Measurements from ENCODE around the gene DTX3L. TPM values are rescaled to one million over a fixed set of nuclear protein-coding genes. Genes with fewer than 3 reads are reported as not detected.

Gene DTX3L
- total RNA-seq, 1 experiment from 2014 or later: 17.3 TPM

DNA sequence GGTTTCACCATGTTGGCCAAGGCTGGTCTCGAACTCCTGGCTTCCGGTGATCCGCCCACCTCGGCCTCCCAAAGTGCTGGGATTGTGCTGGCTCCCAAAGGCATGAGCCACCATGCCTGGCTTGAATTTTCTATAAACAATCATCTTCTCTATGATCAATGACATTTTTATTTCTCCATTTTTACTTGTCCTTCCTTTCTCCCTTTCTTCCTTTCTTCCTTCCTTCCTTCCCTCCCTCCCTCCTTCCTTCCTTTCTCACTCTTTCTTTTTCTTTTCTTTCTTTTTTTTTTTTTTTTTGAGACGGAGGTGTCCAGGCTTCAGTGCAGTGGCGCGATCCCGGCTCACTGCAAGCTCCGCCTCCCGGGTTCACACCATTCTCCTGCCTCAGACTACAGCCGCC is 40.8 kb upstream of the DTX3L start:
- Histone ChIP-seq H3K36me3 (ENCODE audit: control insufficient read depth, insufficient read depth, low read length) (no peaks in the 10 kb centered on the region), H3K9me3 (no peaks in the 10 kb centered on the region), H3K4me1 (no peaks in the 10 kb centered on the region), H3K27me3 (replicated peaks; ENCODE audit: control insufficient read depth, insufficient read depth, low read length) (no peaks in the 10 kb centered on the region), H3K4me3 (ENCODE audit: low read depth, low read length) (no peak overlapping the region)
- Mint-ChIP-seq H3K36me3 (ENCODE audit: insufficient read depth, unreplicated experiment) (no peaks in the 10 kb centered on the region), H3K27me3 (ENCODE audit: insufficient read depth, unreplicated experiment) (no peaks in the 10 kb centered on the region), H3K4me3 (ENCODE audit: unreplicated experiment) (no peak overlapping the region), H3K27ac (ENCODE audit: unreplicated experiment) (no peak overlapping the region), H3K9me3 (ENCODE audit: unreplicated experiment) (no peaks in the 10 kb centered on the region), H3K4me1 (ENCODE audit: low read depth, unreplicated experiment) (no peaks in the 10 kb centered on the region)
- intact Hi-C loops (cut with micrococcal nuclease; ENCODE audit: unreplicated experiment): no loop called here
- TF ChIP-seq, protein P1, sequence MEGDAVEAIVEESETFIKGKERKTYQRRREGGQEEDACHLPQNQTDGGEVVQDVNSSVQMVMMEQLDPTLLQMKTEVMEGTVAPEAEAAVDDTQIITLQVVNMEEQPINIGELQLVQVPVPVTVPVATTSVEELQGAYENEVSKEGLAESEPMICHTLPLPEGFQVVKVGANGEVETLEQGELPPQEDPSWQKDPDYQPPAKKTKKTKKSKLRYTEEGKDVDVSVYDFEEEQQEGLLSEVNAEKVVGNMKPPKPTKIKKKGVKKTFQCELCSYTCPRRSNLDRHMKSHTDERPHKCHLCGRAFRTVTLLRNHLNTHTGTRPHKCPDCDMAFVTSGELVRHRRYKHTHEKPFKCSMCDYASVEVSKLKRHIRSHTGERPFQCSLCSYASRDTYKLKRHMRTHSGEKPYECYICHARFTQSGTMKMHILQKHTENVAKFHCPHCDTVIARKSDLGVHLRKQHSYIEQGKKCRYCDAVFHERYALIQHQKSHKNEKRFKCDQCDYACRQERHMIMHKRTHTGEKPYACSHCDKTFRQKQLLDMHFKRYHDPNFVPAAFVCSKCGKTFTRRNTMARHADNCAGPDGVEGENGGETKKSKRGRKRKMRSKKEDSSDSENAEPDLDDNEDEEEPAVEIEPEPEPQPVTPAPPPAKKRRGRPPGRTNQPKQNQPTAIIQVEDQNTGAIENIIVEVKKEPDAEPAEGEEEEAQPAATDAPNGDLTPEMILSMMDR (IDR thresholded peaks at IDR 0.05; ENCODE audit: insufficient read depth in 1 of 2, low read depth in 1 of 2, low read length in 1 of 2, severe bottlenecking in 1 of 2, unreplicated experiment in 1 of 2): no peak
- CTCF ChIA-PET: no interaction called here
- POLR2A ChIA-PET: no interaction called here
- no TSS peak for BruUV-seq (replicated peaks)
- DNase-seq: no peak

DNA sequence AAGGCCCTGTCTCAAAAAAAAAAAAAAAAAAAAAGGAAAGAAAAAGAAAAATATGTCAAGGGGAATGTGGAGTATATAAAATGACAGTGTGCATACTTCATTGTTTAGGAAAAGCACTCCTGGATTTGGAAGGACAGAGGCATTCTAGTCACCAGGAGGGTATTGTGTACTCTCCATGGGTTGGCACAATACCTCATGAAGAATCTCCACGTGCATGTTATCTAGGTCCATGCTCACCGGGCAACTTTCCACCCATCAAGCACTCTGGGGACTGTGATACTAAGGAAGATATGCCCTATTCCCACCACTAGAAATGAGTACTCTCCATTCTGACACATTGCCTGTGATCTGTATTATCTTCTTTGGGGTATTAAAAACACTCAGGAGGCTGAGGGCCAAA is 34.0 kb upstream of the DTX3L start:
- intact Hi-C loops (cut with micrococcal nuclease; ENCODE audit: unreplicated experiment): no loop called here
- H3K9me3 ChIP-seq: no peaks in the 10 kb centered on the region
- no peaks in the 10 kb centered on the region; the same call in 1 of the 2 replicates for H3K36me3 ChIP-seq (ENCODE audit: control insufficient read depth, insufficient read depth, low read length)
- TF ChIP-seq, protein P1 (IDR thresholded peaks at IDR 0.05; ENCODE audit: insufficient read depth in 1 of 2, low read depth in 1 of 2, low read length in 1 of 2, severe bottlenecking in 1 of 2, unreplicated experiment in 1 of 2): no peak
- Mint-ChIP-seq H3K9me3 (ENCODE audit: unreplicated experiment) (no peaks in the 10 kb centered on the region), H3K4me1 (ENCODE audit: low read depth, unreplicated experiment) (no peaks in the 10 kb centered on the region), H3K36me3 (ENCODE audit: insufficient read depth, unreplicated experiment) (peaks cover 14% of the 10 kb centered on the region), H3K27ac (ENCODE audit: unreplicated experiment) (no peak overlapping the region), H3K4me3 (ENCODE audit: unreplicated experiment) (no peak overlapping the region), H3K27me3 (ENCODE audit: insufficient read depth, unreplicated experiment) (no peaks in the 10 kb centered on the region)
- no peaks in the 10 kb centered on the region for H3K27me3 ChIP-seq (replicated peaks; ENCODE audit: control insufficient read depth, insufficient read depth, low read length)
- CTCF ChIA-PET: no interaction called here
- no peak overlapping the region for H3K4me3 ChIP-seq (ENCODE audit: low read depth, low read length)
- POLR2A ChIA-PET: no interaction called here
- no peaks in the 10 kb centered on the region; the same call in 1 of the 2 replicates for H3K4me1 ChIP-seq
- DNase-seq: no peak
- BruUV-seq (replicated peaks): no TSS peak

DNA sequence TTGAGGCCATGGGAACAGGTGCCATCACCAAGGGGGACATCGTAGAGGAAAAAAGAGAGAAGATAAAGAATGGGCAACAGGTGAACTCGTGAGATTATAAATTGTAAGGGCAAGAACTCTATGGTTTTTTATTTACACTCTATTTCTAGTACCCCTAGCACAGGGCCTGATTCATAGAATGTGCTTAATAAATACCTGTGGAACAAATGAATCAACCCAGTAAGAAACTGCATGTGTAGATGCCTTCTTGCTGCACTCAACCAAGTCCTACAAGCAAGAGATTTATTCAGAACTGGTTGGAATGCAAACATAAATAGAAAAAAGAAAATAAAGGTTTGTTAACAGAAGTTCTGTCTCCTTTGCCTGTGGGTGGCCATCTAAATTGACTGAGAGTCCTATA is 30.7 kb upstream of the DTX3L start:
- H3K27me3 Mint-ChIP-seq (ENCODE audit: insufficient read depth, unreplicated experiment): no peaks in the 10 kb centered on the region
- CTCF ChIA-PET: no interaction called here

More for the DNA sequence above, 30.7 kb upstream of the DTX3L start:
- no peak overlapping the region for H3K4me3 ChIP-seq (ENCODE audit: low read depth, low read length)
- Mint-ChIP-seq H3K4me1 (ENCODE audit: low read depth, unreplicated experiment) (no peaks in the 10 kb centered on the region), H3K4me3 (ENCODE audit: unreplicated experiment) (no peak overlapping the region), H3K9me3 (ENCODE audit: unreplicated experiment) (no peaks in the 10 kb centered on the region), H3K36me3 (ENCODE audit: insufficient read depth, unreplicated experiment) (peaks cover 14% of the 10 kb centered on the region), H3K27ac (ENCODE audit: unreplicated experiment) (no peak overlapping the region)
- intact Hi-C loops (cut with micrococcal nuclease; ENCODE audit: unreplicated experiment): no loop called here
- H3K4me1 ChIP-seq: no peaks in the 10 kb centered on the region; the same call in 1 of the 2 replicates
- POLR2A ChIA-PET: no interaction called here
- no peaks in the 10 kb centered on the region; the same call in 1 of the 2 replicates for H3K36me3 ChIP-seq (ENCODE audit: control insufficient read depth, insufficient read depth, low read length)
- BruUV-seq (replicated peaks): no TSS peak
- no peaks in the 10 kb centered on the region for H3K27me3 ChIP-seq (replicated peaks; ENCODE audit: control insufficient read depth, insufficient read depth, low read length)
- no peaks in the 10 kb centered on the region for H3K9me3 ChIP-seq
- TF ChIP-seq, protein P1 (IDR thresholded peaks at IDR 0.05; ENCODE audit: insufficient read depth in 1 of 2, low read depth in 1 of 2, low read length in 1 of 2, severe bottlenecking in 1 of 2, unreplicated experiment in 1 of 2): no peak
- no peak for DNase-seq

All from Caco-2 (cell line).